Trophoblast cell (in vitro differentiated cells and primary cell): ENCODE results near the gene CTIF.
A peak's percentile ranks its signal among the peaks of the same experiment; 100 is the strongest.

ENCODE experiments used
- DNase-seq, 2 donors: peaks; one replicate each; pipeline ENCODE4 v3.0.0-alpha.2; 2016
- H2AFZ ChIP-seq: 2 replicates; pipeline ENCODE4 v1.6.1; 2013; ENCODE audit warnings: low read length, moderate library complexity, mild to moderate bottlenecking; ENCODE audit not compliant: insufficient read depth, poor library complexity
- H2AK5ac ChIP-seq: 2 replicates; pipeline ENCODE4 v1.6.1; 2013; ENCODE audit warnings: mild to moderate bottlenecking, low read length
- H2BK120ac ChIP-seq: 2 replicates; pipeline ENCODE4 v1.6.1; 2013; ENCODE audit warnings: low read length, mild to moderate bottlenecking, moderate library complexity; ENCODE audit not compliant: insufficient read depth, poor library complexity
- H2BK12ac ChIP-seq: 2 replicates; pipeline ENCODE4 v1.6.1; 2013; ENCODE audit warnings: mild to moderate bottlenecking, low read length, moderate library complexity
- H2BK5ac ChIP-seq: 2 replicates; pipeline ENCODE4 v1.6.1; 2013; ENCODE audit warnings: low read length, low read depth, moderate library complexity, mild to moderate bottlenecking; ENCODE audit not compliant: poor library complexity
- H3K14ac ChIP-seq: 2 replicates; pipeline ENCODE4 v1.6.1; 2013; ENCODE audit warnings: mild to moderate bottlenecking, low read length
- H3K18ac ChIP-seq: 2 replicates; pipeline ENCODE4 v1.6.1; 2013; ENCODE audit warnings: mild to moderate bottlenecking, low read length
- H3K23ac ChIP-seq: 2 replicates; pipeline ENCODE4 v1.6.1; 2013; ENCODE audit warnings: low read length
- H3K27ac ChIP-seq: 2 replicates; pipeline ENCODE4 v1.5.1; 2013; ENCODE audit warnings: low read depth, mild to moderate bottlenecking, inconsistent platforms, low read length, moderate library complexity
- H3K27me3 ChIP-seq: 2 replicates; pipeline ENCODE4 v1.6.1; 2013; ENCODE audit warnings: inconsistent platforms, mild to moderate bottlenecking, low read length, moderate library complexity; ENCODE audit not compliant: insufficient read depth
- H3K36me3 ChIP-seq, 2 experiments: 1 replicate in 1 of 2; 2 replicates in 1 of 2; pipeline ENCODE4 v1.6.1; 2013; ENCODE audit warnings: low read length in 2 of 2, mild to moderate bottlenecking in 2 of 2, moderate library complexity in 1 of 2; ENCODE audit not compliant: insufficient read depth in 2 of 2, control insufficient read depth in 1 of 2
- H3K4ac ChIP-seq: 2 replicates; pipeline ENCODE4 v1.6.1; 2013; ENCODE audit warnings: low read depth, mild to moderate bottlenecking, low read length, moderate library complexity
- H3K4me1 ChIP-seq, 2 experiments: 1 replicate in 1 of 2; 2 replicates in 1 of 2; pipeline ENCODE4 v1.6.1; 2013; ENCODE audit warnings: low read length in 2 of 2, mild to moderate bottlenecking in 2 of 2, moderate library complexity in 1 of 2; ENCODE audit not compliant: insufficient read depth in 2 of 2, control insufficient read depth in 1 of 2
- H3K4me2 ChIP-seq: 2 replicates; pipeline ENCODE4 v1.6.1; 2013; ENCODE audit warnings: inconsistent platforms, mild to moderate bottlenecking, low read length, moderate library complexity
- H3K4me3 ChIP-seq: 2 replicates; pipeline ENCODE4 v1.5.1; 2013; ENCODE audit warnings: mild to moderate bottlenecking, low read depth, low read length, inconsistent platforms
- H3K79me1 ChIP-seq: one replicate; pipeline ENCODE4 v1.6.1; 2013; ENCODE audit warnings: low read length
- H3K79me2 ChIP-seq: 2 replicates; pipeline ENCODE4 v1.6.1; 2013; ENCODE audit warnings: low read length, mild to moderate bottlenecking; ENCODE audit not compliant: control insufficient read depth, insufficient read depth, poor library complexity
- H3K9ac ChIP-seq: 2 replicates; pipeline ENCODE4 v1.6.1; 2013; ENCODE audit warnings: mild to moderate bottlenecking, low read length
- H3K9me3 ChIP-seq: 2 replicates; pipeline ENCODE4 v1.6.1; 2013; ENCODE audit warnings: low read depth, mild to moderate bottlenecking, control low read depth, inconsistent platforms, low read length; ENCODE audit not compliant: insufficient read depth
- H4K12ac ChIP-seq: 2 replicates; pipeline ENCODE4 v1.6.1; 2013; ENCODE audit warnings: low read depth, mild to moderate bottlenecking, low read length, moderate library complexity
- H4K8ac ChIP-seq: 2 replicates; pipeline ENCODE4 v1.6.1; 2013; ENCODE audit warnings: low read depth, mild to moderate bottlenecking, low read length, moderate library complexity
- H4K91ac ChIP-seq: one replicate; pipeline ENCODE4 v1.6.1; 2013; ENCODE audit warnings: low read depth, mild to moderate bottlenecking, low read length, moderate library complexity
- whole genome bisulfite sequencing: extraction: QIAGEN DNeasy Blood & Tissue Kit; methylation state at CpG from one replicate; pipeline ENCODE4 v1.1.7; 2013; ENCODE audit warnings: missing lambda C conversion rate; ENCODE audit not compliant: insufficient read length, insufficient coverage; ENCODE audit errors: extremely low coverage; 5-methylcytosine and 5-hydroxymethylcytosine counted together

CTIF gene

GRCh38 chr18:48877941-48878340, 339.1 kb downstream of the CTIF start:
- peak overlapping the region; percentile 94 for H4K91ac ChIP-seq
- peak overlapping the region; percentile 99 for H2AK5ac ChIP-seq
- H2BK120ac ChIP-seq = peak overlapping the region; percentile 95
- H3K36me3 ChIP-seq = peaks cover 0 to 2% of the 10 kb centered on the region in 2 experiments
- H3K4ac ChIP-seq = peak overlapping the region; percentile 93
- no peak overlapping the region for H3K23ac ChIP-seq
- peak overlapping the region; percentile 17 for H3K4me2 ChIP-seq
- H4K8ac ChIP-seq = peak overlapping the region; percentile 76
- peak overlapping the region; percentile 98 for H2BK5ac ChIP-seq
- peak overlapping the region; percentile 90 for H3K14ac ChIP-seq
- no peak overlapping the region for H2AFZ ChIP-seq
- DNase-seq = no peak
- H3K79me1 ChIP-seq = peaks cover 68% of the 10 kb centered on the region
- no CpG with 5 or more reads among the region's 3 CpGs for WGBS
- no peaks in the 10 kb centered on the region for H3K27me3 ChIP-seq
- H3K9ac ChIP-seq = peak overlapping the region; percentile 1
- peak overlapping the region; percentile 95 for H3K27ac ChIP-seq
- peaks cover 49 to 50% of the 10 kb centered on the region in 2 experiments for H3K4me1 ChIP-seq
- H3K79me2 ChIP-seq = peaks cover 21% of the 10 kb centered on the region
- H3K18ac ChIP-seq = peak overlapping the region; percentile 79
- H3K4me3 ChIP-seq = no peak overlapping the region
- H4K12ac ChIP-seq = no peak overlapping the region
- H3K9me3 ChIP-seq = no peaks in the 10 kb centered on the region
- H2BK12ac ChIP-seq = peak overlapping the region; percentile 100

- H2BK120ac ChIP-seq = peak overlapping the region; percentile 95
- peak overlapping the region; percentile 98 for H2BK5ac ChIP-seq
- no peaks in the 10 kb centered on the region for H3K27me3 ChIP-seq
- H4K12ac ChIP-seq = peak overlapping the region; percentile 17
- peak overlapping the region; percentile 52 for H2AFZ ChIP-seq
- peaks cover 20% of the 10 kb centered on the region for H3K79me2 ChIP-seq
- peak overlapping the region; percentile 94 for H3K18ac ChIP-seq
- H3K4me2 ChIP-seq = peak overlapping the region; percentile 17
- H3K36me3 ChIP-seq = peaks cover 0 to 2% of the 10 kb centered on the region in 2 experiments
- H4K8ac ChIP-seq = peak overlapping the region; percentile 86
- H3K4ac ChIP-seq = peak overlapping the region; percentile 43
- 100% methylated on average over 1 of the region's 12 CpGs for WGBS
- H3K23ac ChIP-seq = no peak overlapping the region
- peak overlapping the region; percentile 94 for H4K91ac ChIP-seq
- H3K9me3 ChIP-seq = no peaks in the 10 kb centered on the region
- no peak overlapping the region for H3K4me3 ChIP-seq
- H3K79me1 ChIP-seq = peaks cover 66% of the 10 kb centered on the region
- DNase-seq = peak in 1 of 2 donors; percentile 24
- H3K4me1 ChIP-seq = peaks cover 46 to 48% of the 10 kb centered on the region in 2 experiments
- H2BK12ac ChIP-seq = peak overlapping the region; percentile 98
- H2AK5ac ChIP-seq = peak overlapping the region; percentile 83
- peak overlapping the region; percentile 95 for H3K27ac ChIP-seq
- H3K14ac ChIP-seq = peak overlapping the region; percentile 90
- no peak overlapping the region for H3K9ac ChIP-seq
Observed at GRCh38 chr18:48878471-48878870, 339.6 kb downstream of the CTIF start.

GRCh38 chr18:48879008-48879431, 340.2 kb downstream of the CTIF start:
- Histone ChIP-seq H2BK5ac (peak overlapping the region; percentile 99), H3K9ac (no peak overlapping the region), H3K79me1 (peaks cover 63% of the 10 kb centered on the region), H2BK120ac (peak overlapping the region; percentile 95), H2BK12ac (peak overlapping the region; percentile 92), H3K79me2 (peaks cover 20% of the 10 kb centered on the region), H4K8ac (peak overlapping the region; percentile 73), H3K4ac (peak overlapping the region; percentile 53), H3K9me3 (no peaks in the 10 kb centered on the region), H3K4me3 (no peak overlapping the region), H3K4me2 (peak overlapping the region; percentile 40), H4K12ac (peak overlapping the region; percentile 60), H3K36me3 (peaks cover 0 to 2% of the 10 kb centered on the region in 2 experiments), H4K91ac (peak overlapping the region; percentile 98), H3K27me3 (no peaks in the 10 kb centered on the region), H3K18ac (peak overlapping the region; percentile 88), H3K14ac (peak overlapping the region; percentile 91), H2AFZ (no peak overlapping the region), H3K4me1 (peaks cover 45% of the 10 kb centered on the region in 2 experiments), H2AK5ac (peak overlapping the region; percentile 81), H3K27ac (peak overlapping the region; percentile 96), H3K23ac (no peak overlapping the region)
- no CpG with 5 or more reads among the region's 15 CpGs for WGBS
- peak; percentile 92 to 94 for DNase-seq

- Histone ChIP-seq H3K79me2 (peaks cover 20% of the 10 kb centered on the region), H2BK120ac (no peak overlapping the region), H2BK5ac (peak overlapping the region; percentile 15), H3K4me1 (peaks cover 38 to 40% of the 10 kb centered on the region in 2 experiments), H3K36me3 (peaks cover 0 to 2% of the 10 kb centered on the region in 2 experiments), H3K27me3 (no peaks in the 10 kb centered on the region), H3K9ac (no peak overlapping the region), H3K79me1 (peaks cover 51% of the 10 kb centered on the region), H4K12ac (no peak overlapping the region), H2AFZ (no peak overlapping the region), H3K18ac (no peak overlapping the region), H3K4me2 (no peak overlapping the region), H3K23ac (no peak overlapping the region), H3K4me3 (no peak overlapping the region), H3K4ac (no peak overlapping the region), H4K91ac (no peak overlapping the region), H4K8ac (no peak overlapping the region), H3K14ac (no peak overlapping the region), H2BK12ac (no peak overlapping the region), H3K27ac (no peak overlapping the region), H3K9me3 (no peaks in the 10 kb centered on the region), H2AK5ac (no peak overlapping the region)
- no peak for DNase-seq
- WGBS = no CpG with 5 or more reads among the region's 1 CpG
Observed at GRCh38 chr18:48880931-48881330, 342.1 kb downstream of the CTIF start.
